Hippocampal formation (tissue), 2 donors: ENCODE data around the gene ART4.

ENCODE experiments used
- DNase-seq, 2 donors: peaks; one replicate each; lab custom pipeline; 2025; lab: John Stamatoyannopoulos, UW

Gene ART4

DNA sequence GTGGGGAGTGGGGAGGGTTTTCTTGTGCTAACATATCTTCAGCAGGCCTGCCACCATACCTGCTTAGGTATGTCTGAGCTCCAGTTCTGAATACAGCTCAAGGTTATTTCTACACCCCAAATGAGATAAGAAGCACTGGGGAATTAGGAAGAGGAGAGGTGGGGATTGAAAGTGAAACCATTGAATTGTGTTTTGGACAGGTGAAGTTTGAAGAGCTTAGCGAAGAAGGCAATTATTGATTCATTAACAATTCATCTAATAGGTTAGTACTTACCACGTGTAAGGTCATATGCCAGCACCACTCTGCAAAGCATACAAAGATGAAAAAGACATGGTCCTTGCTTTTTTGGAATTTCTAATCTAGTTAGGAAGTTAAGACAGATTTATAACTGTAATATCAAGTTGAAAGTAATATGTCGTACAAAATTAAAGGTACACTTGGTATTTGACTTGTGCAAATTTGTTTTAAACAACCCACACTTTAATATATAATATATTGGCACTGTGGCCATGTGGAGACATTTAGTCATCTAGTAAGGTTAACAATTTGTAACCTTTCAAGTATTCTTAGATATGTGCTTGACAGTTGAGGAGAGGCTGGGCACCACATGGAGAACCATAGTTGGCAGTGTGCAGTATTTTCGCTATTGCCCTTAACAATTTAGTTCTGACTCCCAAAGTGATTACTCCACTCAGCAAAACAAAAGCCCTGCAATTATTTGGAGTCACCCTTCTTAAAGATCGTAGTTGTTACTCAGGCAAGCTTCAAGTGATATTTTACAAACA, 33.0 kb downstream of the ART4 start:
- no peak for DNase-seq

DNA sequence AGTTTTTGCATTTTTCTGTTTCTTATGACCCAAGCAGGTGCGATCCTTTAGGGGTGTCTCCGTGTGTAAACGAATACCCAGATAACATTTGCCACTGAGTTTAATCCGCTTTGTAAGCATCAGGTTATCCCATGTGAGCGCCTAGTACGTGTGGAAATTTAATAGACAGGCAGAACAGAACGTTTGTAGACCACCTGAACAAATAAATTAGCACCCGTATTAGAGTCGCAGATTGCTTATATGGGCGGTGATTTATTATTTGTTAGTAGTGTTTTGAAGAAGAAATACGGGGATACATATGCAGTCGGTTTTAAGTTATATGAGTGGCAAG, 39.5 kb downstream of the ART4 start:
- peak in 1 of 2 donors; percentile 72 for DNase-seq

DNA sequence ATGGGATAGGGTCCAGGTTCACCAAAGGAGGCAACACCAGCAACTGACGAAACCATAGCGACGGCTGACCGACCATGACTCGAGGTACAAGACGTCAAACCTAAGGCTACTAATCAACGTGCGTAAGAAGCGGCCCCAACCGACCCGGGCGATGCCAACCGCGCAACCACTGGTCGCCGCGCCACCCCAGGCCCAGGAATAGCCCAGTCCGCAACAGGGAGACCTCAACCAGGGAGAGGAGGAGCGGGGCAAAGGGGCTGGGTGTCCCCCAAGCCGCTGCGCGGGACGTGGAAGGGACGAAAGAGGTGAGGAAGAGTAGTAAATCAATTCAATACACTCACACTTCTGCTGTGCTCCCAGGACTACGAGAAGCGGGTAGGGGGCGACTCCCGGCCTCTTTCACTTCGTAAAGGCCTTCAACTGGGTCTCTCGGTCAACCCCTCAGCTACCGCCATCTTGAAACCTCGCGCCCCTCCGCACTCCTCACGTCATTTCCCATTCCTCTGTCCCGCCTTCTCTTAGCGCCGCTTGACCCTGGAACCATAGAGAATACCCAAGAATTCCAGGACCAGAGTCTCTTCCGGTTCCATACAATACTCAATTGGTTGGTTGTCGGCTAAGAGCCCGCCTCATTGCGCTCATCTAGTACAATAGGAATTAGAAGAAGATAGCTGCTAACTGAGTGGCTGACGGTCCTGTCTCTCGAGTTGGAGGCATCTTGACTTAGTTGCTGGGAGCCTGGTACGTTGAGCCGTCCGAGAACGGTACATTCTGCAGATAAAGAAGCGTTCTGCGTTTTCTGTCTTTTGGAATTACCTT, 40.1 kb downstream of the ART4 start, which contains the start of the genes C12orf60 and WBP11:
C12orf60 (plus strand) TSS at position 660 of the 819 bp plus-strand sequence. CDS start 19,266 bp downstream, outside the sequence.
WBP11 (minus strand) TSS at position 468 of the 819 bp plus-strand sequence. CDS start 2,095 bp downstream, outside the sequence.
- peak; percentile 92 to 100 for DNase-seq

DNA sequence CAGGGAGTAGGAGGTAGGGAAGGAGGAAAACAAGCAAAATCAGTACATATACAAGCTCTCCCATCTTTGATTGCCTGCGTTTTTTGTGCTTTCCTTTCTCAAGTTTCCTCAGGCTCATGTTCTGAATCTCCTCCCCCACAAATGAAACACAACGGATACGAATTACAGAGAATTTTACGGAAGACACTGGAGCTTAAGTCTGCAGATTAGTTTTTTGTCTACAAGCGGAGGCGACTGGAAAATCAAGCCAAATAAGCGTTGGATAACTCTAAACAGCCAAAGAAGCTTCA, 40.7 kb downstream of the ART4 start:
- DNase-seq = no peak

DNA sequence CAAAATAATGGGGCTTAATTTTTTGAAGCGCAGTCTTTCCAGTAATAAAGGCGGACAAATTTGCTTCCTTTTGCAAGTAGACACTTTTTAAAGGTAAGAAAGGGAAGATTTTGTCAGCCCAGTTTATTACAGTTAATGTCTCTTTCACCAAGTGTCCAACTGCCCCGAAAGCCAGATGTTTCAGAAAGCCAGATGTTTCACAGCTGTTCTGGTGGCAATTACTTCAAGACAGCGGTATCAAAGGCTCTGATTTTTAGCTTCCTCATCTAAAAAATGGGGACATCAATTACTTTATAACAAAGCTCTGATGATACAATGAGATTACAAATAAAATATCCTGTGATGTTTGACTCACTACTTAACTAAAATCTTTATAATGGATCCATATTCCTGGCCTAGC, 41.1 kb downstream of the ART4 start:
- no peak for DNase-seq

DNA sequence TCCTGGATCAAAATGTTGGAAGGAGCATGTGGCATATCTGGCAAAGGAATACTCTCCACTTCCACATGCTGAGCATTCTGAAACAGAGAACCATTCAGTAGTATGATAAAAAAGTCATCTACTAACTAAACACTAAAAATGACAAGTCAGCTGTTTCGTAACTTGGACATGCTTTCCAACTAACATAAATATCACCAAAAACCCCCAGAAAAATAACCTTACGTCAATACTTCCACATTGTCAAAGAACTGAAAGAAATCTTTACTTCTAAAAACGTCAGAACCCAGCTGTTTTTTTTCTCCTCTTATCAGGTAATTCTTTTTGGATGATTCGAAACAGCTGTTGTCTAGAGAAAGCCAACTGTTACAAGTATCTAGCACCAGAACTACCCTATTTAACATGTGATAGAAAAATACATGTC, 48.3 kb downstream of the ART4 start:
- no peak for DNase-seq

DNA sequence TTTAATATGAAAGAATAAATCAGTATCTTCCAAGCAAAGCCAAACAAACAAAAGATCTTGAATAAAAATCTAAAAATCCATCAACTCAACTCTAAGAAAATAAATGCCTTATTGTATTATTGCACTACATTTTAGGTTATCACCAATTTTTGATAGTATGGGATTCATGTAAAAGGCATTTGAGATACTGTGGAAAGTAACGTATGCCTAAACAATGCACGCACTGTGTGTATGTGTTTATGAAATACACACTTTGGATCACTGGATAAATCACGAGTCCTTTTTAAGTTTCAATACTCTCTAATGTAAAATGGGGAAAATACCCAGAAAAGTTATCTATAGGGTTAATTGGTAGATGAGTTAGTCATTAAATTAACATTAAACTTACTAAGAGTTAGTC, 57.8 kb downstream of the ART4 start:
- no peak for DNase-seq

DNA sequence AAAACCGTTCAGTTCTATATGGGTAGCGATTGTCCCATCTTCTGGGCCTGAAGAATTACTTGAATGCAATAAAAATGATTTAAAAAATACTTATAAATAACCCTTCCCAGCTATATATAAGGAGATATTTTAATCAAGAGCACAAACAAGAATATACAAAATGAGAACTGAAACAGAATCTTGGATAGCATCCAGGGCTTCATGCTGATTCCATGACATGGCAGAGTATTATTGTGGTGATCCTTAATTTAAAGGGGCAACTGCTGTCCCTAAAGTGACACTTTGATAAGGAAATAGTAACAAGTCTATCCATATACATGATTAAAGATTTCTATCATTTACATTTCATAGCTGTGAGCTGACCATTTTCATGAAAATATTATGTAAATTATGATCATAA, 58.9 kb downstream of the ART4 start:
- DNase-seq = no peak

DNA sequence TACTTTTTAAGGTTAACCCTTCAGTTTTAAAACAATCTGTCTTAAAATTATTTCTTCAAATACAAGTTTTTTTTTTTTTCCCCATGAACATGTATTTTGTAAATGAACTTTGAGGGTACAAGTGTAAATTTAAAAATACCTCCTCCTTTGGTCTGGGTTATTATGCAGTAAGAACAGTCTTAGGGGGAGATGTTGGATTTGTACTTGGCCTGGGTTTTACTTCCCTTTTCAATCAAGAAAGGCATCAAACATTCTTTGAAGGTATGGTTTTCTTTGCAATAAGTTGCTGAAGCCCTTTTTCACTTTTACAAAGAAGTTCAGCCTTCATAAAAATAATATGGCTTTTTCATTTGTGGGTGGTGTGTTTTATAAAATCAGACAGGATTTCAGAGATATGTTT, 60.6 kb downstream of the ART4 start:
- DNase-seq = no peak

DNA sequence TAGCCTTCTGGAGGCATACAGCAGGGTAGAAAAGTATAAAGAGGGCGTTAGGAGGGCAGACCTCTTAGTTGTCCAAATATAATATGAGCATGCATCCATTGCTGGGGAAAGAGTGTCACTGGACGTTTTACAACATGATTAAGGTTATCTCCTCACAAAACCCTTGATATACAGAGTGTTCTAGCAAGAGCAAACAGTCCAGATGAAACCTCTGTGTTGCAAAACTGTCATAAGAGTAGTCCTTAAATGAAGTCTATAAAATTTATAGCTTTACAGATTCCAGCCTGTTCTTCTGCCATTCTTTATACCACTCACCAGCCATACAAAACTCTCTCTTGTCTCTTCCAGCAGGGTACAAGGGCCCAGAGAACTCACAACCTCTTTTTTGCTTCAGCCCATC, 61.8 kb downstream of the ART4 start:
- no peak for DNase-seq

DNA sequence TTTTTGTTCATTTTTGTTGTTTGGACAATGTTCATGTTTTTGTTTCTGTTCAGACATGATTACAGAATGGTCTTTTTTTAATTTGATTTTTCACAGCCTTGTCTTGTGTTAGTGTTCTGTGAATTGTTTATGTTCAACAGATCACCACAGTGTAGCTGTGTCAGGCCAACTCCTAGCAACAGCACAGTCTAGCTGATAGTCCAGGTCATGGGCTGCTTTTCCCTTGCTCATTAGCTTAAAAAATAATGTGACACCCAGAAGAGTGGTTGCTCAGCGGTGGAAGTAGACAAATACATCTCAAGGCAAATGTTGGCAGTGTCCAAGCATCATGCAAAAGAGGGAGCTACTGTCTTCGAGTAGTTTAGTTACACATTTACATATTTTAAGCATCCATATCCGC, 62.5 kb downstream of the ART4 start:
- DNase-seq = no peak

DNA sequence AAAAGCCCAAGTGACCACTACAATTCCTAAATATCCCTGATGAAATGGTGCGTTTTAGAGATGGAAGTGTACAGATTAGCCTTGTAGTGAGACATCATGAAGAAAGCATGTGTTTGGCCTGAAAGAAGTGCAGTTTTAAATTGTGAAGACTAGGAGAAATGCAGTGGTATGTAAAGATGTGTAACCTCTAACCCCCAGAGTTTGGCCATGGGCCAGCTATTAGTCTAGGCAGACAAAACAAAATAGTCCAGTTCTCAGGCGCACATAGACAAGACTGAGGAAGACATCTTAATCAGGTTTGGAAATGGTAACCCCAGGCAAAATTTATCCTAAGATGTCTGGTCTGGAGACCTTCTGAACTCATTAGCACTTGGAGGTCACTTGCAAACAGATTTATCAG, 63.5 kb downstream of the ART4 start:
- DNase-seq = no peak

DNA sequence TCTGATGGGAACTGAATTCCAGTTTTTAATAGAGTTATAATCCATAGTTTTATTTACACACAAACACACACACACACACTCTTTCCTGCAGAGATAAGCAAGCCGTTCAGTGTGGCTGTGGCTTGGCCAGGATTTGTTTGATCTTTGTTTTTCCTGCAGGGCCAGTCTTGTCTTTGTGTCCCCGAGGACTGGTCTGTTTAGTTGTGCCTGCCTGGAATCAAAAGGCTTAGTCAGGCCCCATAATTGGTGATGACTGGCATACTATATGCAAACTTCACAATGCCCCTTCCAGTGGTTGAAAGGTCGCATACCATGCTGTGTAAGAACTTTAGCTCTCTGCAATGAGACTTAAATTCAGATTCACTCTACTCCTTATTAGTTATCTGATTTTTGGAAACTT, 66.1 kb downstream of the ART4 start:
- DNase-seq = no peak

DNA sequence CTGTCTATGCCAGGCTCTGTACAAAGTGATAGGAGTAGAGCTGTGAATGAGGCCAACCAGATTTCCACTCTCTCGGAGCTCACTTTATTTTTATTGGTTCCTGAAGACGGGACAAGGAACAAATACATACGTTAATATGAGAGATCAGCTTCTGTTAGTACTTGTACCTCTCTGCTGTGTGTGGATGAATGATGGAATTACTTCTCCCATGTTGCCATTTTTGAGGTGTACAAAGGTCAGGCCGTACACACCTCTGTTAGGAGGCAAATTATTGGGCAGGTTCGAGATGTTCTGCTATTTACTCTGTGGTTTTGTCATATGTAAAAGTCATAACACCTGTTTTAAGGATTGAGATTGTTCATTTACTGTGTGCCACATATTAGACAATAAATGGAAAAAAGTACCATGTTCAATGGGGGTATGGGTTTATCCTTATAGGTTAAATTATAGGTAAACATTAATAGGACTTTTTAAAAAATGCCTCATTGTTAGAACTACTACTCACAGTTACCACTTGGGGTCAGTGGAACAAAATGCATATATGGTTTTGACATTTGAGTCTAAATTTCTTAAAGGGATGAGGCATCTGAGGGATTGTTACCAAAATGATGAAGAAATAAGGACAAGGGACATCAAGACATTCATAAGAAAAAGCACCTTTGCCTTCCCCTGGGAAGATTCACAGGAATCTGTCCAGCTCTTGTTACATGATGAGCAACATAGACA, 66.9 kb downstream of the ART4 start:
- no peak for DNase-seq

DNA sequence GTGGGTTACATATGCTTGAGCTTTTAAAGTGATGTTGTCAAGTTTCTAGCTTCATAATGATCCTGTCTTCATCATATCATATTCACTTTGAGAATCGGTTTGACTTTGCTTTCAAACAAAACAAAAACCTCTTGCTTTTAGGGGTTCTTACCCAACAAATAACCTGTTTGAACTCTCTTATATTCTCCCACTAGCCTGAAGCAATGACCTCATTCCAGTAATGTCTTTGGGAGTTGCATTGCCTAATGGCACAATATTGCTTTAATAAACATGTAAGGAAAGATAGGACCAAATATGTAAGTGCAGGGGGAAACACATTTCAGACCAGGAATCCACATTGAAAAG, 67.7 kb downstream of the ART4 start:
- no peak for DNase-seq
